Activated CD8-positive, alpha-beta memory T cell treated with anti-CD3 and anti-CD28 coated beads for 4 hours (primary cell): ENCODE results near the gene EN1.

Experiments used
- DNase-seq, 2 donors: peaks; one replicate each; pipeline ENCODE4 v3.0.0-alpha.2; 2020; ENCODE audit warnings: low read depth in 2 of 2

EN1 gene

GRCh38 chr2:118822572-118822971, 24.9 kb downstream of the EN1 start:
- DNase-seq, result no peak

- no peak for DNase-seq
Observed at GRCh38 chr2:118822015-118822414, 25.4 kb downstream of the EN1 start.

DNA sequence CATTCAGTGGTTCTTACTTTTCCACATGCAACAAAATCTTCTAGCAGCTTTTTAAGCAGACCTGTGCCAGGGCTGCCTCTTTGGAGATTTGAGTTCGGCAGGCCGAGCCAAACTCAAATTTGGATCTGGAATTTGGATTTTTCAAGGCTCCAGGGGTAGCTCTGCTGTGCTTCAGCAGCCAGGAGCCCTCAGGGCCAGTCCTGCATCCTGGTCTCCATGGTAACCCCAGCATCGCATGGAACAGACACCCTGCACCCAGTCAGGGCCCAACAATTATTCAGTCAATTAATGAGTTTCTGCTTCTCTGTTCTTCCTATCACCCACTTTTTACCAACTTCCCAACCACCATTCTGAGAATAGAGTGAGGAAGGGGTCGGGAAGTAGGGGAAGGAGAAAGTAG, 30.0 kb downstream of the EN1 start:
- DNase-seq, result no peak

DNA sequence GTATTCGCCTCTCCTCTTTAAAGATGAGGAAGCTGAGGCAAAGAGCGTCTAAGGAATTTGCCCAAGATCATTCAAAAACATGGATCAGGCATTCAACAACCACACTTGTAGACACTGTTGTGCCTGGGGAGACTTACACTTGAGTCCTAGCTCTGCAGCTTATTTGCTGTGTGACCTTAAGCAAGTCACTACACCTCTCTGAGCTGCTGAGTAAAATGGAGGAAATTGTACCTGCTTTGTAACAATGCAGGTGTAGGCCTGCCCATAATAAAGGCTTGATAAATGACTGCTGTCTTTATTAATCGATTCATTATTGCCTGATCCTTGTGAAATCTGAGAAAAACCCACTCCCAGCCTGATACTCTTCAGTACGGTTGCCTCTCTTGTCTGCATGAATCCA, 30.8 kb downstream of the EN1 start:
- DNase-seq, result no peak

- no peak for DNase-seq
Observed at GRCh38 chr2:118815731-118816130, 31.7 kb downstream of the EN1 start.

GRCh38 chr2:118815314-118815713, 32.1 kb downstream of the EN1 start:
- no peak for DNase-seq

GRCh38 chr2:118814368-118814767, 33.1 kb downstream of the EN1 start:
- DNase-seq, result no peak

- DNase-seq, result no peak
Observed at GRCh38 chr2:118813601-118814339, 33.7 kb downstream of the EN1 start.

DNA sequence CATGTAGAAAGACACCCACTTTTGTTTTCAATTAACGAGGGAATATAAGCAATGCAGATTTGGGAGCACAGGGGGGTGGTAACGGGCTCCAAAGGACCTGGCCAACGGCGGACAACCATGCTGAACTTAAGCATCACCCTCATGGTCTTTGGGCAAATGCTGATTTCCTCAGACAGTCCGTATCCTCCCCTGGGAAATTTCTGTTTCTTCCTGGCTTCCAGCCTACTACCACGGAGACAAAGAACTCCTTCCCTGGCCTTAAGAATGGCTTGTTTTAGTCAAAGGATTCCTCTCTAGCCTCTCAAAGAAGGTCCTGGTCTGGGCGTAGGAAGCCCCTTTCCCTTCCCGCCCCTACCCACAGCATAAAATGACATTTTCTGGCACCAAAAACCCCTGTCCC, 34.3 kb downstream of the EN1 start:
- DNase-seq, result no peak

GRCh38 chr2:118812552-118812951, 34.9 kb downstream of the EN1 start:
- no peak for DNase-seq

DNA sequence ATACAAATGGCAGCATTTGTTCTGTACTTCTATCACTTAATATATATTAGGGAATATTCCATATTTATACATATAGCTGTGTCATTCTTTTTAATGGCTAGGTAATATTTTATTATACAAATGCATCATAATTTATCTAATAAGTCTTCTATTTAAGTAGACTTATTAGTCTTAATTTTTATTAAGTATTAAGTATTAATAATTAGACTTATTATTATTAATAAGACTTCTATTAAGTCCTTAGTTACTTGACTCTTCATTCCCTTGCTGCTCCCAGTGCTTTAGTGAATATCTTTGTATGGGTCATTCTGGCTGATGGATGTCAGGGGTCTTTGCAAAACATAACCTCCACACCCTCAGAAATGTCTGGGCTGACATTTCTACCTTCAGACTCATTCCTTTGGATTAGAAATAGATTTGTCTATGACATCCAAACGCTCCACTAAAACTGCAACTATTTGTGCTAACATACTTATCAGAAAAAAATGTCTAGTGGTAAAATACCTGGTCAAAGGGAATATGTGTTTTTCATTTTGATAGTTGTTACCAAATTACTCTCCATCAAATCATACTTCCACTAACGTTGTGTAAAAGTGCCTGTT, 35.8 kb downstream of the EN1 start:
- no peak for DNase-seq

DNA sequence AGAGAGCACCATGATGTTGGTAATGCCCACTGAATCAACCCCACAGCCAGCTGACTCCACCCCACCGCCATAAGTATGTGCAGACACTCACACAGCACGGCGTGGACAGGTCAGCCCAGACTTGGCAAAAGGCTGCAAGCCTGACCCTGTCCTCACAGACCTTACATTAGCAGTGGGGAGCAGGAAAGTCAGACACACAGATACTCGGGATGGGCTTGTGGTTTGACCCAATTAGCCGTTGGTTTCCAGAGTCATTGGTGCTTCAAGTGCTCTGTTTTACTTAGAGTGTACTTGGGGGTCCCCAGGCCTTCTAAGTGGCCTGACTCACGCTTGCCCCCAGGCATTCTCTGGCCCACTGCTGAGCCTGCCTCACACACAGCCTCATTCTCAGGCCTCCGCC, 36.7 kb downstream of the EN1 start:
- no peak for DNase-seq

DNA sequence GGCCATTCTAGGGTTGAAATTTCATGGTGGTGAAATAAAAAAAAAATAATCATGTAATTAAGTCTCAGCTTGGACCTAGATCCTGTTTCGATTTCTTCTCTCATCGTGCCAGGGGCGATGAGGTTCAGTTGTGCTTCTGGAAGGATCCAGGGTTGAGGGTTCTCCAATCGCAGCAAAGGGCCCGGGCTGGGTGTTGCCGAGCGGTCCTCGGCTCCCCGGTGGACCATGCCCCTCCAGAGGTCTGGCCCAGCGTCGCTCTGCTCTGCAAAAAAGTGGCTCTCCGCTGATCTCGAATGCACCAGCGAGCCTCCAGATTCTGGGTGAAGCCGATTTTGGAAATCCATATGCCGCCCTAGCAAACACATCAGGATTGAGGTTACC, 39.0 kb downstream of the EN1 start:
- DNase-seq, result no peak

GRCh38 chr2:118807668-118808428, 39.6 kb downstream of the EN1 start:
- DNase-seq, result no peak

- no peak for DNase-seq
Observed at GRCh38 chr2:118806797-118807667, 40.4 kb downstream of the EN1 start.

DNA sequence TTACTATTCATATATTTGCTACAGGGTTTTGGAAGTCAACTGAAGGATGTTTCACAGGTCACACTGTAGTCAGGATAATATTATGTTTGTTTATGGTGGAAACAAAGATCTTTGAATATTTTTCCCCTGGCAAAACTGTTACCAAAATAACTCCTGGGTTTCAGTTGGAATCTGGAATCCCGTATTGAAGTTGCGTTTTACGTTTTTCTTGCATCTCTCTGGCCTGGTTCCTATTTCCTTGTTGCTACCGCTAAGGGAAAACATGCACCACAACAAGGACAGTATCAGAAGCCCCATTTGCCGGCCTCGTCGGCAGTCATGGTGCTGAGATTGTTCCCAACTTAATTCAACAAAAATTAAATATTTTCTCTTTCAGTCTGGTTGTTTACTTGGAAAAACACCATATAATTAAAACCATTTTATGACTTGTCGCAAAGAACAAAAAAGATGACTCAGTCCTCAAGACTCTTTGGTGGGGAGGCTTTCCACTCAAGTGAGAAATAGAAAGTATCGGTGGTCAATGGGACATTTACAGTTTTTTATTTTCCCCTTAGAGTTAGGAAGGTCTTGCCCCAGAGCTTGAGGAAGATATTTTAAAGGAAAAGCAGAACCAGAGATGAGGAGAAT, 42.3 kb downstream of the EN1 start:
- DNase-seq, result no peak

GRCh38 chr2:118803012-118803411, 44.4 kb downstream of the EN1 start:
- no peak for DNase-seq

- no peak for DNase-seq
Observed at GRCh38 chr2:118801151-118801550, 46.3 kb downstream of the EN1 start.

GRCh38 chr2:118800736-118801135, 46.7 kb downstream of the EN1 start:
- DNase-seq, result no peak

GRCh38 chr2:118794546-118794945, 52.9 kb downstream of the EN1 start:
- no peak for DNase-seq
